HuH-7 (cell line): ENCODE data around the gene SFMBT2.

Experiments used
- DNase-seq: peaks from one replicate; pipeline ENCODE4 v3.0.0; 2011; ENCODE audit warnings: low spot score

SFMBT2 gene

DNA sequence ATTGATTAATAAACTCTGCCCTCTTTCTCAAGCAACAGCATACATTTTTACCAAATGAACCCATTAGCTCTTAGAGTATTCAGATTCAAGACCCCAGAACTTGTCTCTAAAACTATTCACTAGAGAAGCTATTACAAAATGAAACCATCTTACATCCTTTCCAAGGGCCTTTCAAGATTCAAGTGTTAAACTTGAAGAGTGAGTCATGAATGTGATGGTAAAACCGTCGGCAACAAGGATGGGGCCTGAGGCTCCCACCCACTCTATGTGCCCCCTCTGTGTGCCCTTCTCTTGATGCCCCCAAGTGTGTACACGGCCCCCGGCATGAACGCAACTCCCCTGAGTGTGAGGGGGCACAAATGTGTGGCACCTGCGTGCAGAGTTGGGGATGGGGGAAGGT is 46.4 kb downstream of the SFMBT2 start:
- no peak for DNase-seq

DNA sequence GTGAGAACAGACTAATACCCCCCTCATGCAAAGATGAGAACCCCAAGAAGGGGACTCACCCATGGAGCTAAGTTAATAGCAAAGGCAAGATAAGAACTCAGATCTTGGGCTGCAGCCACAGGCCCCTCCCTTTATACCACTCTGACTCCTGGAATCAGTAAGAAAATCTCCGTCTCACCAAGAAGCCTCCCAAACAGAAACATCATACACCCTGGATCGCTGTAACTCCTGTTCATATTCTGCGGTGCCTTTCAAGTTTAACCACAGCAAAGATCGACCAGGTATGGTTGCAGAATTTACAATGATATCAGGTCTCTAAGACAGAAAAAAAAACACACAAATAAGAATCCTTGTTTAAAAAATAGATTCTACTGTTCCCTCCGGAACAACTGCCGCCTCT is 47.1 kb downstream of the SFMBT2 start:
- DNase-seq: no peak

DNA sequence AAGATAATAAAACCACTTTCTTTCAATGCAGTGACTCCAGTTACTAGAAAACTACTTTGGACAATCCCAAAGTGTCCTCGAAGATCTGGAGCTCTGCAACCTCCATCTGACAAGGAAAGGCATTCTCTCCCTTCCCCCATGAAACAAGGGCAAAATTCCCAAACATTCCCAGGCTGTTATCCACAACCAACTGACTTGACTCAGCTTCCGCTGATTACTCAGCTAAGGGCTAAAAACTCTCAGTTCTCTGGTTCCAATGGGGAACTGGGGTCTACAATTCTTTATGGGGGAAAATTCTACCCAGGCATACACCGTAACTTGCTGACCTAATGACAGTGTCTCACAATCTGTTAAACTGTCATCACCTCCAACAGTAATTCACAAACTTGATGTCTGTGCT is 48.4 kb downstream of the SFMBT2 start:
- DNase-seq: no peak

DNA sequence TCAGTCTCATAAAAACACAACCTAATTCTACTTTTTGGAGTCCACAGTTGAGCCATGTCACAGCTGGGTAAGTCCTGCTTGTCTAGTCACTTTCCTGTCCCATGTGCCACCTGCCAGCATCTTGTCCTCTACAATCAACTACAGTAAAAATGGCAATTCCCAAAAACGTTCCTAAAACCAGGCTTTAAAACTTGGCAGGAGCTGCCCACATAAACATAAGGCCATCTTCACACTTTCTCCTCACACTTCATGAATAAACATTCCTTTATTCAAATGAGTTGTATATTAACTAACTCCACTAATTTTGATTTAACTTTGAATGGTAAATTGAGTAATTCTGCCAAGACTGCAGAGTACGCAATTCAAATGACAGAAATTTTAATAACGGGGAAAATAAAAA is 49.5 kb downstream of the SFMBT2 start:
- DNase-seq: no peak

GRCh38 chr10:7359954-7360353 is 50.9 kb downstream of the SFMBT2 start:
- DNase-seq: no peak

DNA sequence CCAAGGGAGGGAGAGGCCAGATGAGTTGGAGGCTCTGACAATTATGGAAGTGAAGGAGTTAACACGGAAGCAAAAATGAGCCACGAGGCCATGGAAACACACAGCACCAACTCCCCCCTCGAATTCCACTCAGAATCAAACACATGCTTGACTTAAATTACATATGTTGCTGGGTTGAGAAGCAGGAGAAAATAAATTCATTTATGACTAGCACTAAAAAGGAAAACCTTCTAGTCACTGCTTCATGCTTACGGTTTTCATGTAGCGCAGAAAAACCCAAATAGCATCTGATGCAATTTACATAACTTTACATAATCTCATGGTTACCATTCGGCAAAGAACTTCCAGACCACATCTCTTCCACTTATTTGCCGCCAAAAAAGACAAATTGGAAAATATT is 51.5 kb downstream of the SFMBT2 start:
- no peak for DNase-seq

DNA sequence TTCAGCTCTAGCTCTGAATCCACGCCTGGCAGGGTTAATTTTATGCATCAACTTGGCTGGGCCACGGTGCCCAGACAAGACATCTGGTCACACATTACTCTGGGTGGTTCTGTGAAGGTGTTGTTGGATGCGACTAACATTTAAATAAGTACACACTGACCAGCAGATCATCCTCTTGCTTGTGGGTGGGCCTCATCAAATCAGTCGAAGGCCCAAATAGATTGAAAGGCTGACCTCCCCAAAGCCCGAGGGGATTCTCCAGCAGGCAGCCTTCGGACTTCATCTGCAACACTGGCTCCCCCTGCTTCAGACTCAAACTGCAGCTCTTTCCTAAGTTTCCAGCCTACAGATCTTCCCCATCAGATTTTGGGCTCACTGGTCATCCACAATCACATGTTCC is 53.6 kb downstream of the SFMBT2 start:
- no peak for DNase-seq

- no peak for DNase-seq
Measured at GRCh38 chr10:7354330-7355047, 56.3 kb downstream of the SFMBT2 start.

- no peak for DNase-seq
Measured at GRCh38 chr10:7351894-7352293, 58.9 kb downstream of the SFMBT2 start.

GRCh38 chr10:7350541-7351195 is 60.2 kb downstream of the SFMBT2 start:
- DNase-seq: no peak

DNA sequence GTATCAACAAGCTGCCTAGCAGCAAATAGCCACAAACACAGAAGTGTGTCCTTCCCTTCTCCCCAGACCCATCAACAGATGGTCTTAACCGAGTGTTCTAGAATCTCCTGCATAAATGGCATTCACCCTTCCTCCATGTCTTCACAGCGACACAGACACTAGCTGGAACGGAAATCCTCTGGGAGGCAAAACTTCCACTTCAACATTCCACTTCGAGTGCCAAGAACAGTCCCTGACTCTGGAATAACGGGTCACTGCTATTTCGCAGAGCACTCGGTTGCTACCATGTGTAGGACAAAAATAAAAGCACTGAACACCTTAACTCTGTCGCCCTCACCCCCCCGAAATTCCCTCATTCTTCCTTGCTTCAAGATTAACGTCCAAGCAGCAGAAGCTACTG is 65.1 kb downstream of the SFMBT2 start:
- DNase-seq: no peak

GRCh38 chr10:7343040-7343439 is 67.8 kb downstream of the SFMBT2 start:
- no peak for DNase-seq

DNA sequence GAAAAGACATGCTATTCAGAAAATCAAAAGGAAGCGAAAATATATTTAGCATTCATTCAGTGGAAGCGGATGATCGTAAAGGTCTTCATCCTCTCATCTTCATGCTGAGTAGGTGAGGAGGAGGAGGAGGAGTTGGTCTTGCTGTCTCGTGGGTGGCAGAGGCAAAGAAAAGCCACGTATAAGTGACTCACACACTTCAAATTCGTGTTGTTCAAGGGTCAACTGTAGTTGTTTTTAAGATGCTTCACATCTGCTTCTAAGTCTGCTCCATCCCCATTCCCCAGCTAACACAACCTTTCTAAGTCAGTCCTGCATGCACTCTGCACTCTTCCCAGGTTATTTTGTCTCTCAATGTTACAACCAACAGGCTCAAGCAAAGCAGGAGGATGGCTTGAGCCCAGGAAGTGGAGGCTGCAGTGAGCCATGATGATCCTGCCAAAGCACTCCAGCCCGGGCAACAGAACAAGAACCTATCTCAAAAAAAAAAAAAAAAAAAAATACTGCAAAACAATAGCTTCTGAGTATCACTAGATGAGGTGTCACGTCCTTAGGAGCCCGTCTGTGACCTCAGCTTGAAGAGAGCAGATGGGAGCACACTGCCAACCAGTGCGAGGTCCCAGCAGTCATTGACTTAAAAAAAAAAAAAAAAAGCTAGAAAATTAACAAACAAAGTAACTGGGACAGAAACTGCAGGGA is 70.5 kb downstream of the SFMBT2 start:
- DNase-seq: no peak

- DNase-seq: no peak
Measured at GRCh38 chr10:7339510-7339909, 71.3 kb downstream of the SFMBT2 start.

DNA sequence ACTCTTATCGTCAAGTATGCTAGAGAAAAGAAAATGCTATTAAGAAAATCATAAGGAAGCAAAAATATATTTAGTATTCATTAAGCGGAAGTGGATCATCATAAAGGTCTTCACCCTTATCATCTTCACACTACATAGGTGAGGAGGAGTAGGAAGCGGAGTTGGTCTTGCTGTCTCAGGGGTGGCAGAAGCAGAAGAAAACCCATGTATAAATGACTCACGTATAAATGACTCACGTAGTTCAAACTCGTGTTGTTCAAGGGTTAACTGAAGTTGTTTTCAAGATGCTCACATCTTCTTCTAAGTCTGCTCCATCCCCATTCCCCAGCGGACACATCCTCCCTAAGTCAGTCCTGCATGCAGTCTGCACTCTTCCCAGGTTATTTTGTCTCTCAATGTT is 72.4 kb downstream of the SFMBT2 start:
- DNase-seq: no peak

GRCh38 chr10:7337431-7338171 is 73.2 kb downstream of the SFMBT2 start:
- no peak for DNase-seq

- no peak for DNase-seq
Measured at GRCh38 chr10:7335977-7336376, 74.9 kb downstream of the SFMBT2 start.

GRCh38 chr10:7334642-7334964 is 76.2 kb downstream of the SFMBT2 start:
- no peak for DNase-seq

GRCh38 chr10:7333961-7334641 is 76.7 kb downstream of the SFMBT2 start:
- DNase-seq: no peak

- DNase-seq: no peak
Measured at GRCh38 chr10:7329219-7329618, 81.6 kb downstream of the SFMBT2 start.

DNA sequence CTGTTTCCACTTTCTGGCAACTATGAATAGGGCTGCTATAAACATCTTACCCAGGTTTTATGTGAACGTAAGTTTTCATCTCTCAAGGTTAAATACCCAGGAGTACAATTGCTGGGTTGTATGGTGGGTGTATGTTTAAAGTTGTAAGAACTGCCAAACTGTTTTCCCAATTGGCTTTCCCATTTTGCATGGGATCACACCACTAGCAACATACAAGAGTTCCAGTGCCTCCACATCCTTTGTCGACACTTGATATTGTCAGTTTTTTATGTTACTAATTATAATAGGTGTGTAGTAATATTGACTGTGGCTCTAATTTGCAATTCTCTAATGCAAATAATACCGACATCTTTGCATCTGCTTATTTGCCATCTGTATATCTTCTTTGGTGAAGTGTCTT is 82.9 kb downstream of the SFMBT2 start:
- no peak for DNase-seq

DNA sequence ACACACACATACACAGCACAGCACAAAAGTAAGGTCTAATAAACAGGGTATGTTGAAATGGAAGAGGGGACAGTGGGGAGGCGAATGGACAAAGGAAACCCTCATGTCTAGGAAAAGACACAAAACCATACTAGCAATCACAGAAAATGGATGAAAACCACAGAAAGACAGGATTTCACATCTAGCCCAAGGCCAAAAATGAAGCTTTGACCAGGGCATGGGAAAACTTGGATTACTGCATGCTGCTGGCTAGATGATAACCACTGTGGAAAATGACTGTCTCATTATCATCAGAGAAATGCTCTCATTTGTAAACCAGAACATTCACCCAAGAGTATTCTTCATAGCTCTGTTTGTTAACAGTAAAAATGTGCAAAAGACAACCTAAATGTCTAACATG is 88.2 kb downstream of the SFMBT2 start:
- no peak for DNase-seq
